ENCODE measurements around the gene FBXL14.

FBXL14 gene

GRCh38 chr12:1594261-1595025 is at the start of gene FBXL14:
TSS of gene FBXL14 (minus strand) at chr12:1594581. CDS start at chr12:1594066, 515 bp downstream.
- peak; percentile 63 to 69 for DNase-seq

GRCh38 chr12:1643905-1644533 is 49.6 kb upstream of the FBXL14 start:
- DNase-seq, result no peak

GRCh38 chr12:1643043-1643442 is 48.7 kb upstream of the FBXL14 start:
- no peak for DNase-seq

GRCh38 chr12:1642513-1642912 is 48.1 kb upstream of the FBXL14 start:
- DNase-seq, result no peak

- no peak for DNase-seq
Observed at GRCh38 chr12:1640328-1641234, 46.2 kb upstream of the FBXL14 start.

- no peak for DNase-seq
Observed at GRCh38 chr12:1639538-1639937, 45.2 kb upstream of the FBXL14 start.

- DNase-seq, result no peak
Observed at GRCh38 chr12:1638203-1638602, 43.8 kb upstream of the FBXL14 start.

GRCh38 chr12:1635301-1636095 is 41.1 kb upstream of the FBXL14 start:
- DNase-seq, result no peak

GRCh38 chr12:1634590-1635191 is 40.3 kb upstream of the FBXL14 start:
- DNase-seq, result peak; percentile 15 to 44

GRCh38 chr12:1634149-1634548 is 39.8 kb upstream of the FBXL14 start:
- no peak for DNase-seq

GRCh38 chr12:1633459-1633858 is 39.1 kb upstream of the FBXL14 start:
- DNase-seq, result no peak

GRCh38 chr12:1632702-1633101 is 38.3 kb upstream of the FBXL14 start:
- no peak for DNase-seq

GRCh38 chr12:1630827-1631591 is 36.6 kb upstream of the FBXL14 start:
- DNase-seq, result no peak

- no peak for DNase-seq
Observed at GRCh38 chr12:1630133-1630826, 35.9 kb upstream of the FBXL14 start.

GRCh38 chr12:1629338-1630132 is 35.2 kb upstream of the FBXL14 start:
- no peak for DNase-seq

GRCh38 chr12:1628666-1629337 is 34.4 kb upstream of the FBXL14 start, which contains the start of gene WNT5B:
TSS of gene WNT5B (plus strand) at chr12:1629231. CDS start at chr12:1631355, 2,124 bp downstream.
- DNase-seq, result no peak

GRCh38 chr12:1622406-1622805 is 28.0 kb upstream of the FBXL14 start:
- no peak for DNase-seq

GRCh38 chr12:1620092-1620491 is 25.7 kb upstream of the FBXL14 start:
- DNase-seq, result no peak

- DNase-seq, result no peak
Observed at GRCh38 chr12:1619587-1619986, 25.2 kb upstream of the FBXL14 start.

All from bone marrow (tissue), 2 donors.